RCC 7860 (cell line): Measurements from ENCODE around the gene TNKS1BP1.

ENCODE experiments used
- DNase-seq: peaks from one replicate; pipeline ENCODE4 v3.0.0-alpha.2; 2015; ENCODE audit warnings: low spot score
- FAIRE-seq: peaks from 2 replicates; lab custom pipeline; 2012; peaks lifted over from hg19 to GRCh38; lab: Jason Lieb, UNC

The TNKS1BP1 gene

DNA sequence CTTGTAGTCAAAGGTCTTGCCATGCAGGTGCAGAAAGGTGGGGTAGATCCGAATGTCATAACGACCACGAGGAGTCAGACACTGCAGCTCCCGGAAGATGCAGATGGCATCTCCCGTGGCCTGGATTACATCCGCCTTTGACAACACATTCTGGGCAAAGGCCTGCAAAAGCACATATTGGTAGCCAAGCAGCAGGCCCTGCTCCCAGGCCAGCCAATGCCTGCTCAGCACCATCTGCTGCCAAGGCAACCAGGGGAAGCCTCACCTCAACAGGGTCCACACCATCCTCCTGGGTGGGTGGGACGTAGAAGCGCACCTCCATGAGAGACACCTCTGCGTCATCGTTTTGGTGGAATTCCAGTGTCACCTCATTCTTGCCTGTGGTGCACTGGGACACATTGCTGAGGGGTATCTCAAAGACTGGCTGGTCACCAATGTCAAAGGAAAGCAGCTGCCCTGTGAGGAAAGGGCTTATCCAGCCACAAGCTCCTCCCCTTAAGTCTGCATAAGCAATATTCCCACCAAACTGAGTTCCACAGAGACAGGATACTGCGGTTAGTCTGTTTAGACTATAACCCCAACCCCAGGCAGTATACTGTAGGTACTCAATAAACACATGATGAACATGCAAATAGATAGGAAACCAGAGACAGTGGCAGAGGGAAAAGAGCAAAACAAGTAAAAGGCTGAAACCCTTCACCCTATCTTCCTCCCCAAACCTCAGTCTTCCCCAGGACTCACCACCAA is 8.1 kb upstream of the TNKS1BP1 start:
- DNase-seq (no peak), FAIRE-seq (no peak)

DNA sequence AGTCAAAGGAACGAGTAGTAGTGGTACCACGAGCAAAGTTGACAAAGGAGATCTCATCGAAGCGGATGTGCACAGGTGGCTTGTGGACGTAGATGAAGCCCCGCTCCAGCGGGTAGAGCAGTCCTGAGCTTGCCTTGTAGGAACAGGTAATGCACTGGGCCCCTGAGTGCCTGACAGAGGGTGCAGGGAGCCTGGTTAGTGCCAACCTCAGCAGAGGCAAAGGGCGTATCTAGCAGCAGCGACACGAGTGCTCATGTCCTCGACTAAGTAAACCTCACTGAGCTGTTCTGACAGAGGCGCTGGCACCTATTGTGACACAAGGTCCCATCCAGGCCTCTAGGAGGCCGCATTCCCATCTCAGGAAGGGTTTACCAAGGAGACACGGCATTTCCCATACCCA is 7.0 kb upstream of the TNKS1BP1 start:
- no peak for FAIRE-seq

GRCh38 chr11:57330029-57330428 is 5.3 kb upstream of the TNKS1BP1 start:
- DNase-seq, result no peak
- FAIRE-seq, result no peak

More for the DNA sequence above, 7.0 kb upstream of the TNKS1BP1 start:
- DNase-seq, result no peak

DNA sequence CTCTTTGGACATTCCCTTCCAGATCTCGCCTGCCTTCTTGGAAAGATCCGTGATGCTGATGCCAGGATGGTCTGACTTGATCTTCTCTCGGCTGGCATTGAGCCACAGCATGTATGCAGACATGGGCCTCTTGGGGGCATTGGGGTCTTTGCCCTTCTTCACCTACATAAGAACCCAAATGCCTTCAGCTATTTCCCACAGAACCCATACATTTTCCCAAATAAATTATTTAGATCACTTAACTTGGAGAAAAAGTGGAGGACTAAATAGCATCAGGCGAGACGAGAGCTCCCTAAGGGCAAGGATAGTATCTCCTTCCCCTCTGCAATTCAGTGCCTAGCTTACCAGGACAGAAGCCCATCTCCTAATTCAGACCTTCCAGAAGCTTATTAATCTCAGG is 3.0 kb upstream of the TNKS1BP1 start:
- DNase-seq, result no peak
- FAIRE-seq, result no peak

DNA sequence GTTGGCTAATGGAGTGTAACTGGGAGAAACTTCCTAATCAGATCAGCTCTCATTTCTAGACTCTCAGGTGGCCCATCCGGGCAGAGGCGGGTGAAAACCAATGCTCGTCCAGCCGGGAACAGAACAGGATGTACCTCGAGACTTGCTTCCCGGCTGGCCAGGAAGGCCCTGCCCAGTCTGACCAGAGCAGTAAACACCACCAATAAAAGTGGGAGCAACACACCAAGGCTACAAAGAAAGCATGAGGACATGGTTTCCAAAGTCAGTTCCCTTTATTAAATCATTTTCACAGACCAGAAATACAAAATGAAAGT is 940 bp upstream of the TNKS1BP1 start:
- peak; percentile 83 for FAIRE-seq
- DNase-seq, result no peak

GRCh38 chr11:57324154-57324885 is 432 bp downstream of the TNKS1BP1 start:
- no peak for DNase-seq
- FAIRE-seq, result no peak

GRCh38 chr11:57323855-57324153 is 948 bp downstream of the TNKS1BP1 start:
- FAIRE-seq, result no peak

GRCh38 chr11:57323167-57323854 is 1.4 kb downstream of the TNKS1BP1 start:
- FAIRE-seq (no peak), DNase-seq (no peak)

More at GRCh38 chr11:57323855-57324153, 948 bp downstream of the TNKS1BP1 start:
- DNase-seq, result no peak

DNA sequence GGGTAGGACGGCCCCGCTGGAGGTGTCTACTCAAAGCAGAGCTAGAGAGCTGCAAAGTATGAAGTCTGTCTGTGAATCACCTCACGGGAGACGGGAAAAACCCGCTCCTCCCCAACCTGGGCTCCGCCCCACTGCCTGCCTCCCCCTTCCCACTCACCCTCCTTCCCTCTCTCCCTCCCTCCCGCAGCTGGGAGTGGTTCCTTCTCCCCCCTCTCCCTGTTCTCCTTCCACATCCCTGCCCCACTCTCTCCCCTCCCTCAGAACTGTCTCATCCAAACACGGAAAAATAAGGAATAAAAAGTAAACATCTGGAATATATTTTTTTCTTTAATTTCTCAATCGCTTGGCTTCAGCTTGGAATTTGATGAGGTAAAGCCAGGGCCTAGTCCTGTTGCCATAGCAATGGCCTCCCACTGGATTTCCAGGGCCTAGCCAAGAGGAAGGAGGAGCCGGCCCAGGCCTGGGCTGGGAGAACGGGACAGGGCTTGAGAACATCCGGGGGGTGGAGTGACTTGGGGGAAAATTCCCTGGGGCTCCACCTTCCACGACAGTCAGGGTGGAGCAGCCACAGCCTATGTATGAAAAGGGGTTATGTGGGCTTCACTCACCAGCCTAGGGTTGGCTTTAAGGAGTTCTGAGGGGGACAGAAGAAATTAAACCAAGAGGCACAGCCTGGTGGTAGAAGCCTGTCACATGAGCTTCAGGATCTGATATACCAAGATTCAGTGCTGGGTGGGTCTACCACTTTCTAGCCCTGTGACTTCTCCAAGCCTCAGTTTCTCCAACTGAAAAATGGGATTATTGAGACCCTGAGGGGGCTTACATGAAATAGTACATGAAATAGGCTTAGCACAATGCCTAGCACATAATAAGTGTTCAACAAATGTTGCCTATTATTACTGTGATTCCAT is 2.2 kb downstream of the TNKS1BP1 start:
- peak; percentile 82 for DNase-seq
- FAIRE-seq, result peak; percentile 82

DNA sequence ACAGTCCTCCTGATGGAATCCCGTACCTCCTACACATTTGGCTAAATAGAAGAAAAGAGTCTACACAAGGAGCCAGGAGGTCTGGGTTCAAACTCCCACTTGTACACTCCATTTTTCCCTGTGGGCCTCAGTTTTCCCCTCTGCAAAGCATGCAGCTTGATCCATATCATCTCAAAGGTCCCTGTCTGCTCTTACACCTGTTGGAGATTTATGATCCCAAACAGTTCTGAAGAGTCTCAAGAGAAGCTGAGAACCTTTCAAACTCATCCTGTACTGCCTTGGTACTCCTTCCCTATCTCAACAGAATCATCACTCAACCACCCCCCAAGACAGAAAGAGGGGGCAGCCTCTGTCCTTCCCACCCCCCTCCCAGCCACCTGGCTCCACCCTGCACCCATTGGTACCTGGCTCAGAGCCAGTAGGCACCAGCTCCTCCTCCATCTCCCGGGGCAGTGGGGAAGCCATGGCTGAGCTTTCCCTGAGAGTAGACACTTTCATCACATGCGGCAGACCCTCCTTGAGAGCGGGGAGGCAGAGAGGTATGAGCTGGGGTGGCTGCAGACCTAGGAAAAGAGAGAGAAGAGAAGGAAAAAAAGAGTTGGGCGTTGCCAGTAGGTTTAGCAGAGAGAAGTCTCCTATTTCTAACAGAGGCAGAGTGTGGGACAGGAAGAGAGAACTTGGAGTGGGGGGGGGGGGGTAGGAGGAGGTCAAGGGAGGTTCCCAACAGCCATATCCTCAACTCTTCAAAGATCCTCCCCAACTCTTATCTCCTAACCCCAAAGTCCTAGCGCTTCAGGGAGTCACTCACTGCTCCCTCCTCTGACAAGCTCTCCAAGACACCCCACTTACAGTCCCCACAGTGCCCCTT is 3.1 kb downstream of the TNKS1BP1 start:
- FAIRE-seq (no peak), DNase-seq (no peak)

- FAIRE-seq, result no peak
- no peak for DNase-seq
Observed at GRCh38 chr11:57320719-57321387, 3.9 kb downstream of the TNKS1BP1 start.

- FAIRE-seq (no peak), DNase-seq (no peak)
Observed at GRCh38 chr11:57320067-57320718, 4.6 kb downstream of the TNKS1BP1 start.

GRCh38 chr11:57318178-57318577 is 6.6 kb downstream of the TNKS1BP1 start:
- FAIRE-seq (no peak), DNase-seq (no peak)

- FAIRE-seq (no peak), DNase-seq (no peak)
Observed at GRCh38 chr11:57316017-57316416, 8.7 kb downstream of the TNKS1BP1 start.

DNA sequence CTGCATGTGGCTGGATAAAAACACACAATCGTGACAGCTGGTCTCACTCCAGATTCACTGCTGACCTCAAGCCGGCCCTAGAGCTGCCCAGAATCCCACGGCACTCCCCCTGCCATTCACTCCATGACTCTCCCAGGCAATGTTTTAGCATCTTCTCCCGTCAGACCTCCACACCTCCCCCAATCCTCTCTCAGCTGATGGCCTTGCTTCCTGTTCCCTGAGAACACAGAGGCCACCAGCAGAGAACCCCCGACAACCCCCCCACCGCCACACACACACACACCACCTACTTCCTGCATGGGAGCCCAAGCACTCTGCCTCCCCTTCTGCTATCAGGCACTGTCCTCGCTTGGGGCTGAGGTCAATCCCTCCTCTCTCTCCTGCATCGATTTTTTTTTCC is 9.3 kb downstream of the TNKS1BP1 start:
- DNase-seq (no peak), FAIRE-seq (no peak)

GRCh38 chr11:57314221-57314973 is 10.4 kb downstream of the TNKS1BP1 start:
- no peak for FAIRE-seq

GRCh38 chr11:57313788-57314135 is 11.0 kb downstream of the TNKS1BP1 start:
- FAIRE-seq (no peak), DNase-seq (no peak)

More at GRCh38 chr11:57314221-57314973, 10.4 kb downstream of the TNKS1BP1 start:
- no peak for DNase-seq

- no peak for FAIRE-seq
- no peak for DNase-seq
Observed at GRCh38 chr11:57313071-57313787, 11.5 kb downstream of the TNKS1BP1 start.
